ENCODE results near the gene NKX1-1. TPM values are rescaled to one million over a fixed set of nuclear protein-coding genes. Genes with fewer than 3 reads are reported as not detected.
A peak's percentile ranks its signal among the peaks of the same experiment; 100 is the strongest.

Gene NKX1-1
- total and polyA plus RNA-seq, 9 of the 15 experiments (the other 6 are each of a cell fraction or from before 2014, with no cell fraction given): not detected

DNA sequence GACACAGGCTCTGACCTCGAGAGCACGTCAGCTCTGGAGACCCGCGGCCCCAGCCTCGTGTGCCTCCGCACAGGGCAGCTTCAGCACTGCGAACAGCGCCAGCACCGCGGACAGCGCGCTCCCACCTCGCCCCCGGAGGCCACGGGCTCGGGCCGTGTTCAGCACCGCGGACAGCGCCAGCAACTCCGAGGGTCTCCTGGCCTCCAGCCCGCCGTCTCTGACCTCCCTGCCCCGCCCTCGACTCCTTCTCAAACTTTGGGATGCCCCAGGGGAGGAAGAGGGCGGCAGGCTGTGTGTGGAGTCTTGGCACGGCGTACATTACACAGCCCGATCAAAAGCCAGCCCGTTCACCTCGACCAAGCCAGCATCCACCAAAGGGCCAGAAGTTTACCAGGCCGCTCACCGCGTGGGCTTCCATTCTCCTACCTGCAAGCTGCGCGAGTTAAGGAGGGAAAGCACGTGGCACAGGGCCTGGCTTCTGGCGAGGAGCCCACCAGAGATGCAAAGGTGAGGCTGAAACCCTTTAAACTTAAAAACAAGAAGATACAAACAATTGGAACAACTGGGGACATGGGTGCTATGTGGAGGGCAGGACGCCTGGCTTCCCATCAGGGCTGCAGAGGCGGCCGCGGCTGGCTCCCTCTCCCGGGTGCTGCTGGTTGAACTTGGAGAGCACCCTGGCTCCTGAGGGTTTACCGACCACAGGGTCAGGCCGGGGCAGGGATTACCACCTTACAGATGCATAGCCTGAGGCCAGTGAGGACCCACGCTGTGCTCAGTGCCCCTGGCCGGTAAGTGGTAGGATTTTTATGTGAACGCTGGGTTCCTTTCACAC lies 4.5 kb upstream of the NKX1-1 start (continued):
- TF ChIP-seq, protein P1, sequence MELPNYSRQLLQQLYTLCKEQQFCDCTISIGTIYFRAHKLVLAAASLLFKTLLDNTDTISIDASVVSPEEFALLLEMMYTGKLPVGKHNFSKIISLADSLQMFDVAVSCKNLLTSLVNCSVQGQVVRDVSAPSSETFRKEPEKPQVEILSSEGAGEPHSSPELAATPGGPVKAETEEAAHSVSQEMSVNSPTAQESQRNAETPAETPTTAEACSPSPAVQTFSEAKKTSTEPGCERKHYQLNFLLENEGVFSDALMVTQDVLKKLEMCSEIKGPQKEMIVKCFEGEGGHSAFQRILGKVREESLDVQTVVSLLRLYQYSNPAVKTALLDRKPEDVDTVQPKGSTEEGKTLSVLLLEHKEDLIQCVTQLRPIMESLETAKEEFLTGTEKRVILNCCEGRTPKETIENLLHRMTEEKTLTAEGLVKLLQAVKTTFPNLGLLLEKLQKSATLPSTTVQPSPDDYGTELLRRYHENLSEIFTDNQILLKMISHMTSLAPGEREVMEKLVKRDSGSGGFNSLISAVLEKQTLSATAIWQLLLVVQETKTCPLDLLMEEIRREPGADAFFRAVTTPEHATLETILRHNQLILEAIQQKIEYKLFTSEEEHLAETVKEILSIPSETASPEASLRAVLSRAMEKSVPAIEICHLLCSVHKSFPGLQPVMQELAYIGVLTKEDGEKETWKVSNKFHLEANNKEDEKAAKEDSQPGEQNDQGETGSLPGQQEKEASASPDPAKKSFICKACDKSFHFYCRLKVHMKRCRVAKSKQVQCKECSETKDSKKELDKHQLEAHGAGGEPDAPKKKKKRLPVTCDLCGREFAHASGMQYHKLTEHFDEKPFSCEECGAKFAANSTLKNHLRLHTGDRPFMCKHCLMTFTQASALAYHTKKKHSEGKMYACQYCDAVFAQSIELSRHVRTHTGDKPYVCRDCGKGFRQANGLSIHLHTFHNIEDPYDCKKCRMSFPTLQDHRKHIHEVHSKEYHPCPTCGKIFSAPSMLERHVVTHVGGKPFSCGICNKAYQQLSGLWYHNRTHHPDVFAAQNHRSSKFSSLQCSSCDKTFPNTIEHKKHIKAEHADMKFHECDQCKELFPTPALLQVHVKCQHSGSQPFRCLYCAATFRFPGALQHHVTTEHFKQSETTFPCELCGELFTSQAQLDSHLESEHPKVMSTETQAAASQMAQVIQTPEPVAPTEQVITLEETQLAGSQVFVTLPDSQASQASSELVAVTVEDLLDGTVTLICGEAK (IDR thresholded peaks at IDR 0.05): peak; percentile 95
- TF ChIP-seq, protein P1 (CRISPR knock-in tag; IDR thresholded peaks at IDR 0.05): peak; percentile 94
- TF ChIP-seq, protein P2, sequence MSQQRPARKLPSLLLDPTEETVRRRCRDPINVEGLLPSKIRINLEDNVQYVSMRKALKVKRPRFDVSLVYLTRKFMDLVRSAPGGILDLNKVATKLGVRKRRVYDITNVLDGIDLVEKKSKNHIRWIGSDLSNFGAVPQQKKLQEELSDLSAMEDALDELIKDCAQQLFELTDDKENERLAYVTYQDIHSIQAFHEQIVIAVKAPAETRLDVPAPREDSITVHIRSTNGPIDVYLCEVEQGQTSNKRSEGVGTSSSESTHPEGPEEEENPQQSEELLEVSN (IDR thresholded peaks at IDR 0.05; ENCODE audit: borderline replicate concordance in 1 of 2, extremely low read depth in 1 of 2, insufficient read depth in 1 of 2, insufficient read length in 1 of 2, low read depth in 1 of 2, low read length in 1 of 2, poor library complexity in 1 of 2, severe bottlenecking in 1 of 2): peak in 1 of 2 experiments; percentile 51
- no peak for TF ChIP-seq MEF2D (tag; conservative IDR thresholded peaks at IDR 0.05; ENCODE audit: low read depth)
- peak; percentile 82 for TF ChIP-seq EGR1 (conservative IDR thresholded peaks at IDR 0.05)
- TF ChIP-seq FOXP1 (CRISPR knock-in tag; IDR thresholded peaks at IDR 0.05): peak; percentile 100
- TF ChIP-seq GABPB1 (CRISPR knock-in tag; IDR thresholded peaks at IDR 0.05): peak; percentile 96
- TF ChIP-seq TOE1 (IDR thresholded peaks at IDR 0.05; ENCODE audit: borderline replicate concordance): 0 out of 2 replicates have a peak, but pooled peaks have one; percentile 22
- TF ChIP-seq TOE1 (CRISPR knock-in tag; IDR thresholded peaks at IDR 0.05; ENCODE audit: borderline replicate concordance, low read depth): peak; percentile 100
- TF ChIP-seq, protein P3, sequence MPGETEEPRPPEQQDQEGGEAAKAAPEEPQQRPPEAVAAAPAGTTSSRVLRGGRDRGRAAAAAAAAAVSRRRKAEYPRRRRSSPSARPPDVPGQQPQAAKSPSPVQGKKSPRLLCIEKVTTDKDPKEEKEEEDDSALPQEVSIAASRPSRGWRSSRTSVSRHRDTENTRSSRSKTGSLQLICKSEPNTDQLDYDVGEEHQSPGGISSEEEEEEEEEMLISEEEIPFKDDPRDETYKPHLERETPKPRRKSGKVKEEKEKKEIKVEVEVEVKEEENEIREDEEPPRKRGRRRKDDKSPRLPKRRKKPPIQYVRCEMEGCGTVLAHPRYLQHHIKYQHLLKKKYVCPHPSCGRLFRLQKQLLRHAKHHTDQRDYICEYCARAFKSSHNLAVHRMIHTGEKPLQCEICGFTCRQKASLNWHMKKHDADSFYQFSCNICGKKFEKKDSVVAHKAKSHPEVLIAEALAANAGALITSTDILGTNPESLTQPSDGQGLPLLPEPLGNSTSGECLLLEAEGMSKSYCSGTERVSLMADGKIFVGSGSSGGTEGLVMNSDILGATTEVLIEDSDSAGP (CRISPR knock-in tag; IDR thresholded peaks at IDR 0.05): peak; percentile 88
- peak; percentile 96 for TF ChIP-seq TARDBP (IDR thresholded peaks at IDR 0.05)
- TF ChIP-seq, protein P4, sequence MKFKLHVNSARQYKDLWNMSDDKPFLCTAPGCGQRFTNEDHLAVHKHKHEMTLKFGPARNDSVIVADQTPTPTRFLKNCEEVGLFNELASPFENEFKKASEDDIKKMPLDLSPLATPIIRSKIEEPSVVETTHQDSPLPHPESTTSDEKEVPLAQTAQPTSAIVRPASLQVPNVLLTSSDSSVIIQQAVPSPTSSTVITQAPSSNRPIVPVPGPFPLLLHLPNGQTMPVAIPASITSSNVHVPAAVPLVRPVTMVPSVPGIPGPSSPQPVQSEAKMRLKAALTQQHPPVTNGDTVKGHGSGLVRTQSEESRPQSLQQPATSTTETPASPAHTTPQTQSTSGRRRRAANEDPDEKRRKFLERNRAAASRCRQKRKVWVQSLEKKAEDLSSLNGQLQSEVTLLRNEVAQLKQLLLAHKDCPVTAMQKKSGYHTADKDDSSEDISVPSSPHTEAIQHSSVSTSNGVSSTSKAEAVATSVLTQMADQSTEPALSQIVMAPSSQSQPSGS (CRISPR knock-in tag; IDR thresholded peaks at IDR 0.05): peak; percentile 99
- peak; percentile 37; the same call in 1 of the 2 replicates for TF ChIP-seq TEAD2 (tag; IDR thresholded peaks at IDR 0.05)

All from K562 (cell line).